CD14-positive monocyte (primary cell): ENCODE measurements around the gene NPPB. TPM values are rescaled to one million over a fixed set of nuclear protein-coding genes. Genes with fewer than 3 reads are reported as not detected.

Experiments
- DNase-seq, 3 donors: peaks; one replicate each; pipeline ENCODE4 v3.0.0-alpha.2; 2011 to 2022
- H2AFZ ChIP-seq: 2 replicates; pipeline ENCODE4 v1.6.0; 2012; ENCODE audit warnings: mild to moderate bottlenecking, low read depth, low read length, inconsistent platforms; ENCODE audit not compliant: insufficient read depth, poor library complexity, severe bottlenecking
- H3K27ac ChIP-seq, 2 donors: 1 replicate in 1 of 2; 2 replicates in 1 of 2; pipeline ENCODE4 v1.5.1; 2012 to 2013; ENCODE audit warnings: low read length in 2 of 2, control low read depth in 1 of 2, inconsistent platforms in 1 of 2, low read depth in 1 of 2, mild to moderate bottlenecking in 1 of 2
- H3K27me3 ChIP-seq, 2 donors: one replicate each; pipeline versions ENCODE4 v1.6.0 to v1.6.1; 2011 to 2013; ENCODE audit warnings: low read length in 2 of 2; ENCODE audit not compliant: control insufficient read depth in 2 of 2, insufficient read depth in 2 of 2
- H3K36me3 ChIP-seq, 2 donors: replicated peaks in 1 of 2; 1 replicate in 1 of 2; 2 replicates in 1 of 2; pipeline versions ENCODE4 v1.5.1 to v1.6.1; 2012 to 2013; ENCODE audit warnings: low read length in 2 of 2, control low read depth in 1 of 2, inconsistent platforms in 1 of 2, mild to moderate bottlenecking in 1 of 2; ENCODE audit not compliant: insufficient read depth in 2 of 2, control insufficient read depth in 1 of 2
- H3K4me1 ChIP-seq, 2 donors: 1 replicate in 1 of 2; 2 replicates in 1 of 2; pipeline versions ENCODE4 v1.5.1 to v1.6.1; 2012 to 2013; ENCODE audit warnings: low read length in 2 of 2, control low read depth in 1 of 2, inconsistent platforms in 1 of 2, mild to moderate bottlenecking in 1 of 2, moderate library complexity in 1 of 2; ENCODE audit not compliant: insufficient read depth in 2 of 2, control insufficient read depth in 1 of 2
- H3K4me2 ChIP-seq: replicated peaks from 2 replicates; pipeline ENCODE3; 2012; ENCODE audit warnings: low read length, moderate library complexity, mild to moderate bottlenecking; ENCODE audit not compliant: poor library complexity, severe bottlenecking; ENCODE audit errors: extremely low read depth
- H3K4me3 ChIP-seq, 3 experiments: fragments of 200-600 bp in 1 of 3; sonication (generic) in 1 of 3; replicated peaks in 1 of 3; 1 replicate in 2 of 3; 2 replicates in 1 of 3; pipeline ENCODE4 v1.5.1; 2011 to 2013; ENCODE audit warnings: low read length in 3 of 3, mild to moderate bottlenecking in 3 of 3, control low read depth in 2 of 3, low read depth in 2 of 3, inconsistent platforms in 1 of 3, moderate library complexity in 1 of 3
- H3K79me2 ChIP-seq: 2 replicates; pipeline ENCODE4 v1.6.0; 2012; ENCODE audit warnings: mild to moderate bottlenecking, control low read depth, inconsistent platforms, low read length, moderate library complexity; ENCODE audit not compliant: insufficient read depth
- H3K9ac ChIP-seq: 2 replicates; pipeline ENCODE4 v1.6.0; 2017; ENCODE audit warnings: low read length, mild to moderate bottlenecking; ENCODE audit not compliant: insufficient read depth, poor library complexity, severe bottlenecking
- H3K9me3 ChIP-seq, 2 donors: replicated peaks in 1 of 2; 1 replicate in 1 of 2; 2 replicates in 1 of 2; pipeline versions ENCODE4 v1.5.1 to v1.6.1; 2012 to 2013; ENCODE audit warnings: low read length in 2 of 2, control low read depth in 1 of 2; ENCODE audit not compliant: control insufficient read depth in 1 of 2, insufficient read depth in 1 of 2
- H4K20me1 ChIP-seq: 2 replicates; pipeline ENCODE4 v1.6.0; 2012; ENCODE audit warnings: mild to moderate bottlenecking, low read length, control low read depth, moderate library complexity; ENCODE audit not compliant: insufficient read depth
- H3K27ac Mint-ChIP-seq, 7 donors: one replicate each; pipeline ENCODE4 v1.8.0; 2020; ENCODE audit warnings: mild to moderate bottlenecking in 7 of 7, mixed read lengths in 7 of 7, moderate library complexity in 6 of 7, inconsistent platforms in 2 of 7
- H3K27me3 Mint-ChIP-seq, 3 donors: one replicate each; pipeline ENCODE4 v1.8.0; 2021 to 2022; ENCODE audit warnings: low read depth in 3 of 3, mild to moderate bottlenecking in 3 of 3, mixed read lengths in 3 of 3, moderate library complexity in 3 of 3, inconsistent platforms in 1 of 3
- H3K36me3 Mint-ChIP-seq, 2 donors: one replicate each; pipeline ENCODE4 v1.8.0; 2020; ENCODE audit warnings: mixed read lengths in 2 of 2, inconsistent platforms in 1 of 2, mild to moderate bottlenecking in 1 of 2
- H3K4me1 Mint-ChIP-seq: one replicate; pipeline ENCODE4 v1.8.0; 2020; ENCODE audit warnings: mild to moderate bottlenecking, mixed read lengths
- H3K4me3 Mint-ChIP-seq, 2 donors: one replicate each; pipeline ENCODE4 v1.8.0; 2020; ENCODE audit warnings: mild to moderate bottlenecking in 2 of 2, mixed read lengths in 2 of 2, moderate library complexity in 1 of 2
- H3K9me3 Mint-ChIP-seq, 7 donors: one replicate each; pipeline ENCODE4 v1.8.0; 2020 to 2022; ENCODE audit warnings: mixed read lengths in 7 of 7, mild to moderate bottlenecking in 6 of 7, moderate library complexity in 6 of 7, inconsistent platforms in 2 of 7
- WGBS: methylation state at CpG from one replicate; pipeline ENCODE4 v1.1.5; 2013; ENCODE audit warnings: missing lambda C conversion rate; ENCODE audit not compliant: insufficient coverage; 5-methylcytosine and 5-hydroxymethylcytosine counted together
- intact Hi-C, 2 donors: fragments of 100-400 bp; cut with micrococcal nuclease; formaldehyde crosslinking; loops; one replicate each; pipeline versions ENCODE4 v1.15.0 to v1.15.1; 2023
- polyA plus RNA-seq, 3 donors: library from polyadenylated mRNA; depleted of rRNA in 1 of 3; unstranded in 2 of 3; stranded (reverse) in 1 of 3; fragments of 300-500 nt in 2 of 3; fragments of >200 nt in 1 of 3; fragmentation: Illumina TruSeq in 2 of 3; gene quantifications; 1 replicate in 2 of 3; 2 replicates in 1 of 3; pipeline ENCODE4 v1.2.3, GENCODE V29; 2012 to 2021
- TF ChIP-seq, protein P1 (sequence below): fragments of 200-600 bp; IDR thresholded peaks from one replicate; pipeline ENCODE4 v1.8.0; 2022; ENCODE audit warnings: antibody characterized with exemption, mild to moderate bottlenecking

Gene NPPB
- polyA plus RNA-seq, 3 donors: not detected

GRCh38 chr1:11881749-11882441, 23.1 kb upstream of the NPPB start:
- Histone ChIP-seq H3K4me3 (no peak overlapping the region), H3K4me2 (no peak overlapping the region), H3K9me3 (no peaks in the 10 kb centered on the region), H3K4me1 (peaks cover 0 to 7% of the 10 kb centered on the region in 2 donors), H3K79me2 (no peaks in the 10 kb centered on the region), H4K20me1 (no peaks in the 10 kb centered on the region), H3K27ac (no peak overlapping the region), H2AFZ (no peak overlapping the region), H3K36me3 (no peaks in the 10 kb centered on the region), H3K9ac (no peak overlapping the region), H3K27me3 (no peaks in the 10 kb centered on the region)
- 90% methylated on average over 8 of the region's 18 CpGs for WGBS
- H3K36me3 Mint-ChIP-seq: no peaks in the 10 kb centered on the region
- DNase-seq: no peak
- H3K9me3 Mint-ChIP-seq: no peaks in the 10 kb centered on the region
- peaks cover 0 to 5% (median 2%) of the 10 kb centered on the region in 3 donors for H3K27me3 Mint-ChIP-seq
- intact Hi-C loops: no loop called here
- peaks cover 7% of the 10 kb centered on the region for H3K4me1 Mint-ChIP-seq
- no peak overlapping the region for H3K27ac Mint-ChIP-seq
- TF ChIP-seq, protein P1, sequence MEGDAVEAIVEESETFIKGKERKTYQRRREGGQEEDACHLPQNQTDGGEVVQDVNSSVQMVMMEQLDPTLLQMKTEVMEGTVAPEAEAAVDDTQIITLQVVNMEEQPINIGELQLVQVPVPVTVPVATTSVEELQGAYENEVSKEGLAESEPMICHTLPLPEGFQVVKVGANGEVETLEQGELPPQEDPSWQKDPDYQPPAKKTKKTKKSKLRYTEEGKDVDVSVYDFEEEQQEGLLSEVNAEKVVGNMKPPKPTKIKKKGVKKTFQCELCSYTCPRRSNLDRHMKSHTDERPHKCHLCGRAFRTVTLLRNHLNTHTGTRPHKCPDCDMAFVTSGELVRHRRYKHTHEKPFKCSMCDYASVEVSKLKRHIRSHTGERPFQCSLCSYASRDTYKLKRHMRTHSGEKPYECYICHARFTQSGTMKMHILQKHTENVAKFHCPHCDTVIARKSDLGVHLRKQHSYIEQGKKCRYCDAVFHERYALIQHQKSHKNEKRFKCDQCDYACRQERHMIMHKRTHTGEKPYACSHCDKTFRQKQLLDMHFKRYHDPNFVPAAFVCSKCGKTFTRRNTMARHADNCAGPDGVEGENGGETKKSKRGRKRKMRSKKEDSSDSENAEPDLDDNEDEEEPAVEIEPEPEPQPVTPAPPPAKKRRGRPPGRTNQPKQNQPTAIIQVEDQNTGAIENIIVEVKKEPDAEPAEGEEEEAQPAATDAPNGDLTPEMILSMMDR: no peak
- H3K4me3 Mint-ChIP-seq: no peak overlapping the region

DNA sequence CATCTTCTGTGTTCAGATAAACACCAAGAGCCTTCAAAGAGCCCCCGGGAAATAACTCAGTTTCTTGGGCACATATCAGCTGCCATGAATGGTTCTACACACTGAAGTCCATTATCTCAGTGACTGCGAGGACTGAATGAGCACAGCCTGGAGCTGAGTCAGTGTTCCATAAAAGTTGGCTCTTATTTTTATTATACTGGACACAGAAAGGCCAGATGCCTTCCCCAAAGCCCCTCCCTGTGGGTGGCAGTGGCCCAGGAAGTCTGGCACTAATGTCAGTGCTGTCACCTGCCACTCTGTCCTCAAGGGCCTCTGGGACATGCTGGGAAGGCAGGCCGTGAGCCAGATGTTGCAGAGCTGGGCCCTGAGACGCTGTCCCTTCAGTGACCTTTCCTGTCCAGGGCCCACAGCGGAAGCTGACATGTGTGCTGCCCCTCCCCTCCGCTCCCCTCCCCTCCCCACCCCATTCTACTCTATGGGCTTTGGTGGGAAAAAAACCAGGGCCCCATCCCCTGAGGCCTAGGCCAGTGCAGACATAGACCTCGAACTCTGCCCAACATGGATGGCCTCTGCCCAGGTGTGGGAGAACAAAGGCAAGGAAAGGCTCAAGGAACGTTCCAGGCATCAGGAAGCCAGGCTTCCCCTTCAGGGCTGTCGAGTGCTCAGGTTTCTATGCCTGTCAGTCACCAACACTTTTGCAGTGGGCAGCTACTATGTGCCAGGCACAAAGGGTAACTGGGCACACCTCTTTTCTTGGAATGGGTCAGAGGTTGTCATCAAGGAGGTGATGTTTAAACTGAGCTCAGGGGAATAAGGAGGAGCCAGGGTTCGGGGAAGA, 22.4 kb upstream of the NPPB start:
- WGBS: 86% methylated on average over 6 of the region's 10 CpGs
- Mint-ChIP-seq H3K27me3 (peaks cover 2 to 5% (median 2%) of the 10 kb centered on the region in 3 donors), H3K4me3 (no peak overlapping the region), H3K9me3 (no peaks in the 10 kb centered on the region), H3K4me1 (peaks cover 7% of the 10 kb centered on the region), H3K36me3 (no peaks in the 10 kb centered on the region), H3K27ac (peak overlapping the region in 1 of 7 donors; percentile 12)
- Histone ChIP-seq H3K79me2 (no peaks in the 10 kb centered on the region), H3K4me3 (no peak overlapping the region), H3K27ac (no peak overlapping the region), H3K9ac (no peak overlapping the region), H3K4me1 (peaks cover 0 to 7% of the 10 kb centered on the region in 2 donors), H2AFZ (no peak overlapping the region), H3K27me3 (no peaks in the 10 kb centered on the region), H3K36me3 (no peaks in the 10 kb centered on the region), H3K9me3 (no peaks in the 10 kb centered on the region), H4K20me1 (no peaks in the 10 kb centered on the region), H3K4me2 (no peak overlapping the region)
- TF ChIP-seq, protein P1: no peak
- intact Hi-C loops: no loop called here
- DNase-seq: no peak
